Astrocyte of the cerebellum (primary cell): ENCODE data around the gene NAT9.

Source experiments
- DNase-seq: peaks from one replicate; pipeline ENCODE4 v3.0.0-alpha.2; 2011; ENCODE audit warnings: low read depth
- H3K4me3 ChIP-seq: 2 replicates; pipeline ENCODE4 v1.5.1; 2011; ENCODE audit warnings: mild to moderate bottlenecking, low read depth, low read length, moderate library complexity
- CTCF ChIP-seq: IDR thresholded peaks from 2 replicates; pipeline ENCODE4 v1.5.1; 2012; ENCODE audit warnings: low read length, low read depth, moderate library complexity, mild to moderate bottlenecking; ENCODE audit errors: missing control alignments
- in situ Hi-C: cut with HindIII; loops from 2 replicates; pipeline ENCODE4 v1.10.0; 2017; ENCODE audit warnings: low sequenced_read_pairs

The NAT9 gene

DNA sequence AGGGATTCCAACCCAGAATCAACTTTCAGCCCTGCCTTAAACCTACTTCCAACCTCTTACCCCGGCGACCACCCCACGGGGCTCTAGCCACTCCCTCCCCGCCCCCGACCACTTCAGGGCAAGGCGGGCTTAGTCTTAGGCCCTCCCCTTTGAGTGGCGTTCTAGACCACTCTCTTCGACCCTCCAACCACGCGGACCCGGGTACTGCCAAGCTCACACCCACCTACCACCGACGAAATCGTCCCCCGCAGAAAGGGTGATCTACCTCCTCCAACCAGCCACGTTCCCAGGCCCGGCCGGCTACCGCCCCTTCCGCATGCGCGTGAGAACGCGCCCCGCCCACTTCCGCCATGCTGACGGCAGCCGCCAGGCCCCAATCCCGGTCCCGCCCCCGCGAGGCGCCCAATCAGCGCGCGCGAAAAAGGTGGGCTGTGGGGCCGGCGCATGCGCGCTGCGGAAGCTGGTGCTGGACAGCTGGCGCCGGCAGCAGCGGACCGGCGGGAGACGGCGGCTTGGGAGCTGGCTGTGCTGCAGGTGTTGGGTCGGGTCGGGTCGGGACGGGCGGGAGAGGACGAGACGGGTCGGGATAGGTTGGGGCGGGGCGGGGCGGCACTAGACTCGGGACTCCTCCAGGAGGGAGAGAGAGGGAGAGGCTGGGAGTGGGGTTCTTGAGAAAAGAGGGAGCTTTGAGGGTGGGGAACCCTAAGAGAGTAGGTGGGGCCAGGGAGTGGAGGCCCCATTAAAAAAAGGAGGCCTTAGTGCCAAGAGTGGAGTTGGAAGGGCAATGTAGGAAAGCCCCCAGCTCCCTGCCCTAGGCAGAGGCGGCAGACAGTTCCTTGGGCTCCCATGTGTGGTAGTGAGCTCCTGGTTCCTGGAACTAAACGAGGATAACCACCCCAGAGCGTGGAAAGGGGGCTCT lies at the start of gene NAT9:
NAT9 (minus strand) TSS at position 302 of the 919 bp plus-strand sequence. CDS start 647 bp downstream, outside the sequence.
- in situ Hi-C loops = no loop called here
- peak within 1 kb of the TSS; percentile 70 for H3K4me3 ChIP-seq
- peak; percentile 79 for DNase-seq
- TF ChIP-seq CTCF = no peak

- in situ Hi-C loops = no loop called here
- H3K4me3 ChIP-seq = no peak overlapping the region
- TF ChIP-seq CTCF = no peak
- DNase-seq = no peak
These were observed 48.9 kb upstream of the NAT9 start for GRCh38 chr17:74824961-74825627.

- H3K4me3 ChIP-seq = no peak overlapping the region
- no peak for DNase-seq
- no peak for TF ChIP-seq CTCF
- in situ Hi-C loops = no loop called here
These were observed 46.8 kb upstream of the NAT9 start for GRCh38 chr17:74822939-74823367.

GRCh38 chr17:74822335-74822938 lies 46.3 kb upstream of the NAT9 start:
- TF ChIP-seq CTCF = no peak
- H3K4me3 ChIP-seq = no peak overlapping the region
- in situ Hi-C loops = no loop called here
- no peak for DNase-seq

DNA sequence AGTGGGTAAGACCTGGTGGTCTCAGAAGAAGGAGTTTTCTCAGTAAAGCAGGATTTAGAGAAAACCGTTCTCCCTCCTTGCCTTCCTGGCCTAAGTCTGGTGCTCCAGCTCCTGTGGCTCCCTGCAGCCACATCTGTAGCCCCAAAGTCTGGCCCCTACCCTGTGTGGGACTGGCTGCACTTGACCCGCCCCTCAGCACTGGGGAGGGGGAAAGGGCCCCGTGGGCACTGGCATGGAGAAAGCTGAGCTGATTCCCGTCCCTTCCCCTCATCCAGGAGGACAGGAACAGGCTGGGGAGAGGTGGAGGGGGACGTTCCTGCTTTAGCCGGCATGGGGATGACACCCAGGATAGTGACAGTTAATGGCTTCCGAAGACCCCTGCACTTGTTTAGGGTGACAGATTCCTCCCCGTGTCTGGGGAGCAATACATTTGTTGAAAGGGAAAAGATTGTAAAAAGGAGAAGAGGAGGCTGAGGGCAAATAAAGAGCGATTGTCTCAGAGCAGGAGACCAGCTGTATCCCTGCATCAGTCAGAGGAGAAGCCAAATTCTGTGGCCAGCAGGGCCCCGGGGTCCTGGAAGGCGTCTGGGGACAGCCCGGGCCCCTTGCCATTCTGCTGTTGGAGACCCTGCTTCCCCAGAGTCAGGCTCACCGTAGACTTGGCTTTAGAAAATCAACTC lies 45.6 kb upstream of the NAT9 start:
- DNase-seq = no peak
- TF ChIP-seq CTCF = no peak
- in situ Hi-C loops = no loop called here
- no peak overlapping the region for H3K4me3 ChIP-seq

GRCh38 chr17:74819801-74820436 lies 43.8 kb upstream of the NAT9 start:
- H3K4me3 ChIP-seq = no peak overlapping the region
- in situ Hi-C loops = no loop called here
- no peak for DNase-seq
- TF ChIP-seq CTCF = no peak
